Ishikawa (cell line): Measurements from ENCODE around the gene NPBWR2.

Experiments used
- EP300 ChIP-seq: IDR thresholded peaks from 2 replicates; pipeline ENCODE4 v1.6.1; 2012; ENCODE audit warnings: borderline replicate concordance
- FOXM1 ChIP-seq: IDR thresholded peaks from 2 replicates; pipeline ENCODE4 v1.6.1; 2012; ENCODE audit warnings: low read depth, borderline replicate concordance
- RAD21 ChIP-seq: IDR thresholded peaks from 2 replicates; pipeline ENCODE4 v1.6.1; 2012; ENCODE audit warnings: low read depth
- REST ChIP-seq: IDR thresholded peaks from 2 replicates; pipeline ENCODE4 v1.6.1; 2012; ENCODE audit warnings: low read depth, mild to moderate bottlenecking
- TAF1 ChIP-seq: IDR thresholded peaks from 2 replicates; pipeline ENCODE4 v1.6.1; 2012; ENCODE audit warnings: low read depth, mild to moderate bottlenecking
- YY1 ChIP-seq: IDR thresholded peaks from 2 replicates; pipeline ENCODE4 v1.6.1; 2012; ENCODE audit warnings: low read depth
- TF ChIP-seq, protein P1 (sequence below): IDR thresholded peaks from 2 replicates; pipeline ENCODE4 v1.6.1; 2012
- TF ChIP-seq, protein P2 (sequence below): IDR thresholded peaks from 2 replicates; pipeline ENCODE4 v1.6.1; 2012

- TF ChIP-seq REST, result no peak
- no peak for TF ChIP-seq FOXM1
- TF ChIP-seq, protein P1, sequence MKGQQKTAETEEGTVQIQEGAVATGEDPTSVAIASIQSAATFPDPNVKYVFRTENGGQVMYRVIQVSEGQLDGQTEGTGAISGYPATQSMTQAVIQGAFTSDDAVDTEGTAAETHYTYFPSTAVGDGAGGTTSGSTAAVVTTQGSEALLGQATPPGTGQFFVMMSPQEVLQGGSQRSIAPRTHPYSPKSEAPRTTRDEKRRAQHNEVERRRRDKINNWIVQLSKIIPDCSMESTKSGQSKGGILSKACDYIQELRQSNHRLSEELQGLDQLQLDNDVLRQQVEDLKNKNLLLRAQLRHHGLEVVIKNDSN, result no peak
- TF ChIP-seq YY1, result no peak
- TF ChIP-seq, protein P2, sequence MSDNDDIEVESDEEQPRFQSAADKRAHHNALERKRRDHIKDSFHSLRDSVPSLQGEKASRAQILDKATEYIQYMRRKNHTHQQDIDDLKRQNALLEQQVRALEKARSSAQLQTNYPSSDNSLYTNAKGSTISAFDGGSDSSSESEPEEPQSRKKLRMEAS, result no peak
- TF ChIP-seq TAF1, result no peak
- TF ChIP-seq RAD21, result no peak
- TF ChIP-seq EP300, result no peak
Measured at GRCh38 chr20:64100946-64101688, 6.2 kb downstream of the NPBWR2 start.
